Stimulated activated CD8-positive, alpha-beta memory T cell treated with anti-CD3 and anti-CD28 coated beads, Interleukin-7, amount 100 ng/mL, for 4 hours (primary cell): ENCODE results near the gene SLC23A2.

Experiments
- DNase-seq, 2 donors: peaks; one replicate each; pipeline ENCODE4 v3.0.0-alpha.2; 2020; ENCODE audit warnings: low read depth in 2 of 2

SLC23A2 gene

GRCh38 chr20:4846821-4847220 lies 154.5 kb downstream of the SLC23A2 start:
- DNase-seq, result no peak

- no peak for DNase-seq
Observed at GRCh38 chr20:4844751-4845465, 156.4 kb downstream of the SLC23A2 start.

- DNase-seq, result no peak
Observed at GRCh38 chr20:4844325-4844724, 157.0 kb downstream of the SLC23A2 start.

- no peak for DNase-seq
Observed at GRCh38 chr20:4840801-4841200, 160.5 kb downstream of the SLC23A2 start.

GRCh38 chr20:4838526-4838925 lies 162.8 kb downstream of the SLC23A2 start:
- DNase-seq, result no peak

GRCh38 chr20:4837760-4838159 lies 163.6 kb downstream of the SLC23A2 start:
- no peak for DNase-seq

- DNase-seq, result no peak
Observed at GRCh38 chr20:4836935-4837334, 164.4 kb downstream of the SLC23A2 start.

GRCh38 chr20:4836473-4836872 lies 164.8 kb downstream of the SLC23A2 start:
- DNase-seq, result no peak

GRCh38 chr20:4835244-4836177 lies 165.8 kb downstream of the SLC23A2 start:
- no peak for DNase-seq

GRCh38 chr20:4833074-4833728 lies 168.1 kb downstream of the SLC23A2 start:
- no peak for DNase-seq

GRCh38 chr20:4832469-4832868 lies 168.8 kb downstream of the SLC23A2 start:
- no peak for DNase-seq

GRCh38 chr20:4830696-4831095 lies 170.6 kb downstream of the SLC23A2 start:
- no peak for DNase-seq

- no peak for DNase-seq
Observed at GRCh38 chr20:4830259-4830658, 171.1 kb downstream of the SLC23A2 start.

GRCh38 chr20:4829514-4830215 lies 171.6 kb downstream of the SLC23A2 start:
- DNase-seq, result no peak

- DNase-seq, result no peak
Observed at GRCh38 chr20:4828830-4829513, 172.3 kb downstream of the SLC23A2 start.

GRCh38 chr20:4821590-4821989 lies 179.7 kb downstream of the SLC23A2 start:
- DNase-seq, result no peak

GRCh38 chr20:4820806-4821518 lies 180.3 kb downstream of the SLC23A2 start:
- DNase-seq, result no peak

GRCh38 chr20:4819901-4820300 lies 181.4 kb downstream of the SLC23A2 start:
- no peak for DNase-seq

GRCh38 chr20:4817230-4817671 lies 184.1 kb downstream of the SLC23A2 start:
- DNase-seq, result no peak

GRCh38 chr20:4815628-4816027 lies 185.7 kb downstream of the SLC23A2 start:
- no peak for DNase-seq
